CD4-positive, alpha-beta T cell treated with Interleukin-10 for 1 hour (primary cell): ENCODE results near the gene PROSER3.

ENCODE experiments used
- DNase-seq: peaks from one replicate; pipeline ENCODE4 v3.0.0-alpha.2; 2020

Gene PROSER3

DNA sequence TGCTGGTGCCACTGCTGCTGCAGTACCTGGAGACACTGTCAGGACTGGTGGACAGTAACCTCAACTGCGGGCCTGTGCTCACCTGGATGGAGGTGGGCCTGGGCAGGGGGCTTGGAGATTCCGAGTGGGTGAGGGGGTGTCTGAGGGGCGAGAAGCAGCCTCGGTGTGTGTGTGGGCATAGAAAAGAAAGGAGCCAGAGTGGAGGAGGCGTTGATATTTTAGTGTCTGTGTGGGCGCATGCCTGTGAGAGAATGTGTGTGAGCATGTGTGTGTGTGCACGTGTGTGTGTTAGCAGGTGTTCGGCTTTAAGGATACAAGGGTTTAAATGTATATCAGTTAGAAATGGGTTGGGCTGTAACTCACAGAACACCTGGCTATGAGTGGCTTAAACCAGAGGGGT lies 21.1 kb downstream of the PROSER3 start:
- DNase-seq: no peak

DNA sequence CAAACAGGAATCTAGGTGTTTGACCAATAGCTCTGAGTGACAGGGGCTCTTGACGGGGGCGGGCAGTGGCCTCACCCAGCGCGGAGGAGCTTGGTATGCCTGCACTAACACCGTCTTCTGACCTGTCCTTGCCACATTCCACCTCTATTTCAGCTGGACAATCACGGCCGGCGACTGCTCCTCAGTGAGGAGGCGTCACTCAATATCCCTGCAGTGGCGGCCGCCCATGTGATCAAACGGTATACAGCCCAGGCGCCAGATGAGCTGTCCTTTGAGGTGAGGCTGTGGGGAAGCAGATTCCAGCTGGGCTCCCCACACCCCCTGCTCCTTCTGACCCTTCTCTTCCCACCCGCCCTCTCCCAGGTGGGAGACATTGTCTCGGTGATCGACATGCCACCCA lies 22.1 kb downstream of the PROSER3 start:
- DNase-seq: no peak

DNA sequence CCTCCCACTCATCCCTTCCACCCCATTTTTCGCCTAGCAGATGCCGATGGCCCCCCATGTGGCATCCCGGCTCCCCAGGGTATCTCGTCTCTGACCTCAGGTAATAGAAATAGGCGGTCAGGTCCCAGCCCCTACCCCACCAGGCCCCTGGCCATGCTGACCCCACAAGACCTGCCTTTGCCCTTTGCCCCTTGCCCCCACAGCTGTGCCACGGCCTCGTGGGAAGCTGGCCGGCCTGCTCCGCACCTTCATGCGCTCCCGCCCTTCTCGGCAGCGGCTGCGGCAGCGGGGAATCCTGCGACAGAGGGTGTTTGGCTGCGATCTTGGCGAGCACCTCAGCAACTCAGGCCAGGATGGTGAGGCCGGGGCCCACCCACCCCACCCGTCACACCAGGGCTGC lies 22.7 kb downstream of the PROSER3 start:
- no peak for DNase-seq

DNA sequence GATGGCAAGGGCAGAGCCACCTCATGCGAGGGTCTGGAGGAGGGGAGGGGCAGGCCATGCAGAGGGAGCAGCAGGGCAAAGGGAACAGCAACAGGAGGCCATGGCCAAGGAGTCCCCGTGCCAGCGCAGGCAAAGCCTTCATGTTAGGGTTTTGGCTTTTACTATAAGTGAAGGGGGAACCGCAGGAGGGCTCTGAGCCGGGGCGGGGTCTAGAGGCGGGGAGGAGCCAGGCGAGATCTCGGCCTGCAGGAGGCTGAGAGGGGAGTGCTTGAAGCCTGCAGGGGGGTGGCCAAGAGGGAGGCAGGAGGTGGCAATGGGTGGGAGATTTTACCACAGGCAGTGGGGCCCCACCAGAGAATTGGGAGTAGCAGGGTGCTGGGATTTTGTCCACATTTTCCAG lies 23.7 kb downstream of the PROSER3 start:
- DNase-seq: no peak

DNA sequence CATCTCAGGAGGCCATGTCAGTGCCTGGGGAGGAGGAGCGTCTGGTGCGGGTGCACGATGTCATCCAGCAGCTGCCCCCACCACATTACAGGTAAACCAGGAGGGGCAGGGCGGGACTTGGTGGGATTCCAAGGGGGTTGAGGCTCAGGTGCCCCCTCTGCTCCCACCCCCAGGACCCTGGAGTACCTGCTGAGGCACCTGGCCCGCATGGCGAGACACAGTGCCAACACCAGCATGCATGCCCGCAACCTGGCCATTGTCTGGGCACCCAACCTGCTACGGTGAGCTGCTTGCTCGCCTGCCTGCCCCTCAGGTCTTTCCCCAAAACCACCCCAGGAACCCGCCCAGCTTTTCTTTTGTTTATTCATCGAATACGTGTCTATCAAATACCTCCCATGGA lies 24.6 kb downstream of the PROSER3 start:
- no peak for DNase-seq

DNA sequence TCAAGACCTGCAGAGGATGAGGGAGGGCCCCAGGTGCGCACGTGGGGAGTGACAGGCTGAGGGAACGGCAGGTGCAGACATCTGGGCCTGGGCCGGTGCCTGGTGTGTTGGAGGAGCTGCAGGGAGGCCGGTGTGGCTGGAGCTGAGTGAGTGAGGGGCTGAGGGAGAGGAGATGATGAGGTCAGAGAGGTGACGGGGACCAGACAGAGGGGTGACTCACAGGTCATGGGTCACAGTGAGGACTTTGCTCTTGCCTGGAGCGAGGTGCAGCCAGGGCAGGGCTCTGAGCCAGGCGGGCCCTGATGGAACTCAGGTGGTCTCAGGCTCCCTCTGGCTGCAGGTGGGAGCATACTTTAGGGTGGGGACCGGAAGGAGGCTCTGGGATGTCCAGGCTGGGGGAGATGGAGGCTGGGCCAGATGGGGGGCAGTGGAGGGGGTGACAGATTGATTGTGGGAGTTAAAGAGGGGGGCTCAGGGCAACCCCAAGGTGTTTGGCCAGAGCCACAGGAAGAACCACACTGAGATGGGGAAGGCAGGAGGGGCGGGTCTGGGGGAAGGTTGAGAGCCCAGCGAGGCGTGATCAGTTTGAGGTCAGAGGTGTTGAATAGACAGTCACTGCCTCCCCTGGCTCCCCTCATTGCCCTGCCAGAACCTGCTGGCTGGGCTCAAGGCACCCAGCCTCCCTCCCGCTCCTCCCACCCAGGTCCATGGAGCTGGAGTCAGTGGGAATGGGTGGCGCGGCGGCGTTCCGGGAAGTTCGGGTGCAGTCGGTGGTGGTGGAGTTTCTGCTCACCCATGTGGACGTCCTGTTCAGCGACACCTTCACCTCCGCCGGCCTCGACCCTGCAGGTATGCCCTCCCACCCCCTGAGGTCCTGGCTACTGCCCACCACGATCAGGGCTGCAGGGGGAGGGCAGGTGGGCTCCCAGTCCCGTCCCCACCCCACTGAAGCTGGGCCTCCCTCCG lies 25.8 kb downstream of the PROSER3 start:
- no peak for DNase-seq

DNA sequence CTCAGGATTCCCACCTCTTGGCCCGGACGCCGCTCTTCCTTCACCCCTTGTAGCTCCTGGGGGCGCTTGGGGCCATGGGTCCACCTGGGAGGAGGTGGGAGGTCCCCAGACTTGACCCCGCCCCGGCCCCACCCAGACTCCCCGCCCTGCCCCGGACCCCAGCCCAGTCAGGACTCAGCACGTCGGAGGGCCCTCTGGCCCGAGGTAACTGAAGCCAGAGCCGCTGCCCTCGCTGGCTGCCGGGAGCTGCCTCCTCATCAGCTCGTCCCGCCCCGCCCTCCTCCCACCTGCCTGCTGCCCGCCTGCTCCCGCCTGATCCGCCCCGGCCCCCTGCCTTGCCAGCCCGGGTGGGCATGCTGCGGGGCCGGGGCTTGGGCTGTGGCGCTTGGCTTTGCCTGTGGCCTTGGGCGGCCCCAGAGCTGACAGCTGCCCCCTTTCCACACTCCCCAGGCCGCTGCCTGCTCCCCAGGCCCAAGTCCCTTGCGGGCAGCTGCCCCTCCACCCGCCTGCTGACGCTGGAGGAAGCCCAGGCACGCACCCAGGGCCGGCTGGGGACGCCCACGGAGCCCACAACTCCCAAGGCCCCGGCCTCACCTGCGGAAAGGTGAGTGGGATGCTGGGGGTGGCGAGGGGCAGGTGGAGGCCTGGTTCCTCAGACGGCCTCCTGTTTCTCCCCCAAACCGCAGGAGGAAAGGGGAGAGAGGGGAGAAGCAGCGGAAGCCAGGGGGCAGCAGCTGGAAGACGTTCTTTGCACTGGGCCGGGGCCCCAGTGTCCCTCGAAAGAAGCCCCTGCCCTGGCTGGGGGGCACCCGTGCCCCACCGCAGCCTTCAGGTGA lies 26.7 kb downstream of the PROSER3 start:
- DNase-seq: no peak

DNA sequence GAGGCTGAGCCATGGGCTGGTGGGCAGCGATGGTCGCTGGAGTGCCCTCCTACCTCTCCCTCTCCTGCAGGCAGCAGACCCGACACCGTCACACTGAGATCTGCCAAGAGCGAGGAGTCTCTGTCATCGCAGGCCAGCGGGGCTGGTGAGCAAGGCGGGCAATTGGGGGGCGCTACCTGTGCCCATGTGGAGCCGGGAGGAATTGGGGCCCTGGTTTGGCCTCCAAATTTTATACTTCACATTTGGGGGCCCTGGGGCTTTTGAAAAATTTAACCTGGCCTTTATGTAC lies 27.3 kb downstream of the PROSER3 start:
- no peak for DNase-seq

DNA sequence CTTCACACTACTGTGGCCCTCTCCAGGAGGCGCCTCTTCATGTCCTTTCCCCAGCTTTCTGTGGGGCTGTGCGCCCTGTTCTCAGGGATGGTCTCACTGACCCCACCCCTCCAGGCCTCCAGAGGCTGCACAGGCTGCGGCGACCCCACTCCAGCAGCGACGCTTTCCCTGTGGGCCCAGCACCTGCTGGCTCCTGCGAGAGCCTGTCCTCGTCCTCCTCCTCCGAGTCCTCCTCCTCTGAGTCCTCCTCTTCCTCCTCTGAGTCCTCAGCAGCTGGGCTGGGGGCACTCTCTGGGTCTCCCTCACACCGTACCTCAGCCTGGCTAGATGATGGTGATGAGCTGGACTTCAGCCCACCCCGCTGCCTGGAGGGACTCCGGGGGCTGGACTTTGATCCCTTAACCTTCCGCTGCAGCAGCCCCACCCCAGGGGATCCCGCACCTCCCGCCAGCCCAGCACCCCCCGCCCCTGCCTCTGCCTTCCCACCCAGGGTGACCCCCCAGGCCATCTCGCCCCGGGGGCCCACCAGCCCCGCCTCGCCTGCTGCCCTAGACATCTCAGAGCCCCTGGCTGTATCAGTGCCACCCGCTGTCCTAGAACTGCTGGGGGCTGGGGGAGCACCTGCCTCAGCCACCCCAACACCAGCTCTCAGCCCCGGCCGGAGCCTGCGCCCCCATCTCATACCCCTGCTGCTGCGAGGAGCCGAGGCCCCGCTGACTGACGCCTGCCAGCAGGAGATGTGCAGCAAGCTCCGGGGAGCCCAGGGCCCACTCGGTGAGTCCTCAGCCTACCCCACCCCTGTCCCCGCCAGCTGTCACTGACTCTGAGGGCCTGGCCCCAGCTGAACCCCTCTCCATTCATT lies 28.6 kb downstream of the PROSER3 start:
- DNase-seq: no peak

DNA sequence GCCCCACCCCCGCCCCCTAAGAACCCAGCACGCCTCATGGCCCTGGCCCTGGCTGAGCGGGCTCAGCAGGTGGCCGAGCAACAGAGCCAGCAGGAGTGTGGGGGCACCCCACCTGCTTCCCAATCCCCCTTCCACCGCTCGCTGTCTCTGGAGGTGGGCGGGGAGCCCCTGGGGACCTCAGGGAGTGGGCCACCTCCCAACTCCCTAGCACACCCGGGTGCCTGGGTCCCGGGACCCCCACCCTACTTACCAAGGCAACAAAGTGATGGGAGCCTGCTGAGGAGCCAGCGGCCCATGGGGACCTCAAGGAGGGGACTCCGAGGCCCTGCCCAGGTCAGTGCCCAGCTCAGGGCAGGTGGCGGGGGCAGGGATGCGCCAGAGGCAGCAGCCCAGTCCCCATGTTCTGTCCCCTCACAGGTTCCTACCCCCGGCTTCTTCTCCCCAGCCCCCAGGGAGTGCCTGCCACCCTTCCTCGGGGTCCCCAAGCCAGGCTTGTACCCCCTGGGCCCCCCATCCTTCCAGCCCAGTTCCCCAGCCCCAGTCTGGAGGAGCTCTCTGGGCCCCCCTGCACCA lies 29.3 kb downstream of the PROSER3 start:
- DNase-seq: no peak

DNA sequence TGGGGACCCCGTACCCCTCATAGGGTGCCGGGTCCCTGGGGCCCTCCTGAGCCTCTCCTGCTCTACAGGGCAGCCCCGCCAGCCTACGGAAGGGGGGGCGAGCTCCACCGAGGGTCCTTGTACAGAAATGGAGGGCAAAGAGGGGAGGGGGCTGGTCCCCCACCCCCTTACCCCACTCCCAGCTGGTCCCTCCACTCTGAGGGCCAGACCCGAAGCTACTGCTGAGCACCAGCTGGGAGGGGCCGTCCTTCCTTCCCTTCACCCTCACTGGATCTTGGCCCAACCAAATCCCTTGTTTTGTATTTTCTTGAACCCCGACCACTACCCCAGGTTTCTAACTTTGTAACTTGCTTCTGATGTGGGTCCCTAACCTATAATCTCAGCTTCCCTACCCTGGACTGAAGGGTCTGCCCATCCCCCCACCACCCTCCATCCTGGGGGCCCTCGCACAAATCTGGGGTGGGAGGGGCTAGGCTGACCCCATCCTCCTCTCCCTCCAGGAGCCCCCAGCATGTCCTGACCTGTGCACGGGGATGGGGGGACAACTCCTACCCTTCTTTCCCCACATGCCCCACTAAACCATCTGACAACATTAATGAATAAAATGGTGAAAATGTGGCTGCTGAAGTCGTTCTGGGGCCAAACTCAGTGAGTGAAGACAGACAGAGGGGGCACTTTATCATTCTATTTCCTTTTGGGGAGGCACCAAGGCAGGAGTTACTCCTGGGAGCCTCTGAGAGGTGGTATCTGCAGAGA lies 30.4 kb downstream of the PROSER3 start:
- no peak for DNase-seq

DNA sequence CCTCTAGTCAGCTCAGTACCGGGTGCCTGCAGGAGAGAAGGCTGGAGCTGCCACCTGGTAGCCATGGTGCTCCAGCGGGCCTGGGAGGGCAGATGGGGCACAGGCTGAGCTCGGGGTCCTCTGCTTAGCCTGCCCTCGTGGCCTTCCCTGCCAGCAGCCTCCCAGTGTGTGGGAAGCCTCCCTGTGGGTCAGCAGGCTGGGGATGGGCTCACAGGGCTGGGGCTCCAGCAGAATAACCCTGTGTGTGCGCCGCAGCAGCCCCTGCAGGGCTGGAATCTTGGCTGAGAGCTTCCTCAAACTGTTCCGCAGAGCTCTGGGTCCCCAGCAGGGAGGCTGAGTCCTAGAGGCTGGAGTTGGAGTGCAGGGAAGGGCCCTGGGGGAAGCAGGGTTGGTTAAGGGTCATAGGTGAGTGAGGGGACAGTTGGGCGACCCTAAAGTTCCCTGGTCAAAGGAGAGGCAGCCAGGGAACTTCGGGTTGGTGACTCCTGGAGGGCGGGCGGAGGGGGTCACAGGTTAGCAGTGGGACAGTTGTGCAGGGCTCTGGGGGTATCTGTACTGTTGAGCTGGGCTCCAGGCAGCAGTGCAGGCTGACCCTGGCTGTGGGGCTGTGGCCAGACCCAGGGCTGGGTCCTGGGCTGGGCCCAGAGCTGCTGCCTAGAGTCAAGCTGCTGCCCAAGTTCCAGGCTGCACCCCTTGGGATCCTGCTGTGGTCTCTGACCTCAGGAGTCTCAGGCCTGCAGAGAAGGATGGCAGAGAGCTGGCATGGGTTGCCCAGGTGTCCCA lies 31.4 kb downstream of the PROSER3 start:
- DNase-seq: no peak

DNA sequence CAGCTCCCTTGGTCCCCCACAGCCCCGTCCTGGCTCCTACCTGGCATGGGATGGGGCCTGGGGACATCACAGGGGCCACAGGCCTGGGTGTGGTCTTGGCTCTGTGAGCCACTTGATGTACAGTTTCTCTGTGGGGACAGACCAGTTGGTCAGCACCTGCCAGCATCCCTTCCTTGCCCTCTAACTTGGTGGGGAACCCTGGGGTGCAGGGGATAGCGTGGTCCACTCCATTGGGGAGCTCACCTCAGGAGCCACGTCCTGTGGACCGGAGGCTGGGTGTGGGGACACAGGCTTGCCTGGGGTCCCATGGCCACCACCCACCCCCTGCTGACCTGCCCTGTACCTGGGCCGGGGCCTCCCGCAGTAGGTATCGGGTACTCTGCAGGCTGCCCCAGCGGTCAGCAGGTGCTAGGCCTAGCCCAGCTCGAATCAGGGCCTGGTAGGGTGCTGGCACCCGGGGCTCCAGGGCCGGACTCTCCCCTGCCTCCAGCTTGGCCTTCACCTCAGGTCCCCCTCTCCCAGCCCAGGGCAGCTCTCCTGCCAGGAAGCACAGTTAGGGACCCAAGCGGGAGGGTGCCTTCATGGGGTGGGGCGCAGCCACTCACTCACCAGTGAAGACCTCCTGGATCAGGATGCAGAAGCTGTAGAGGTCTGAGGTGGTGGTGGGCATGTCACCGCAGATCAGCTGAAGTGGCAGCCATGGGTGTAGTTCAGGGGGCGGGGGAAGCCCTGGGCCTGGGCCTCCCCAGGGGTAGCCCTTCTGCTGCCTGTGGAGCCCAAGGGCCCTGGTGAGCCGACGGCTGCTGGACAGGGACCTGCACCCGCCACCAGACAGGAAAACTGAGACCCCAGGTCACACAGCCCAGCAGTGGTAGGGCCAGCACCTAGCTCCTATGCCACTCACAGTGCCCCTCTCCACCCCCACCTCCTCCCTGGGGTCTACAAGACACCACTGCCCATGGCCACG lies 32.3 kb downstream of the PROSER3 start:
- no peak for DNase-seq

DNA sequence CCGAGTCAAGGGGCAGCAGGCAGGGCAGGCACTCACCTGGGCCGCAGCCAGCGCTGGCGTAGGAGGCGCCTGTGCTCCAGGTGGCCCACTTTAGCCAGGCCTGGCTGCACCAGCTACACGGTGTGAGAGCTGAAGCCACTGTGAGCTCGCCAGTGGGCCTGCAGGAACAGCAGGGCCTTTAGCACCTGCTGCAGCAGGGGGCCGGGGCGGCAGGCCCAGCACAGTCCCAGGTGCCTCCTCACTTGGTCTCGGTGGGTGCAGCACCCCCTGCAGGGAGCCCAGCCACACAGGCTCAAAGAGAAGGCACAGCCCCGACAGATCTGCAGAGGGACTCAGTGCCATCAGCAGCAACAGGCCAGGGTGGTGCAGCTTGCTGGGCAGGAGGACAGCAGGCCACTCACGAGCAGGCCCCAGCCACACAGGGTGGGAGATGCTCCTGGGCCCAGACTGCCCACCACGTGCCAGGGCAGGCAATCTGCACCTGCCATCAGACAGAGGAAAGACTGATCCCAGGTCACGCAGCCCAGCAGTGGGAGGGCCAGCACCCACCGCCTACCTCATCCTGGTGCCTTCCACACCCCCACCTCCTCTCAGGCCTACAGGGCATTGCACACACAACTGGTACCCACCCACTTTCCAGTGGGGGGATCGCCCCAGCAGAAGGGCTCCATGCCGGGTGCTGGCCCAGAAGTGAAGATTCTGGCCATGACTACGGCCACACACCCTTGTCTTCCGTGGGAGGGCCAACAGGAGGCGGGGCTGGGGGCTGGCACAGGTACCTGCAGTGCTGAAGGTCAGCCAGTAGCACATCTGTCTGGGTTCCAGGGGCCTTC lies 33.2 kb downstream of the PROSER3 start:
- DNase-seq: no peak

DNA sequence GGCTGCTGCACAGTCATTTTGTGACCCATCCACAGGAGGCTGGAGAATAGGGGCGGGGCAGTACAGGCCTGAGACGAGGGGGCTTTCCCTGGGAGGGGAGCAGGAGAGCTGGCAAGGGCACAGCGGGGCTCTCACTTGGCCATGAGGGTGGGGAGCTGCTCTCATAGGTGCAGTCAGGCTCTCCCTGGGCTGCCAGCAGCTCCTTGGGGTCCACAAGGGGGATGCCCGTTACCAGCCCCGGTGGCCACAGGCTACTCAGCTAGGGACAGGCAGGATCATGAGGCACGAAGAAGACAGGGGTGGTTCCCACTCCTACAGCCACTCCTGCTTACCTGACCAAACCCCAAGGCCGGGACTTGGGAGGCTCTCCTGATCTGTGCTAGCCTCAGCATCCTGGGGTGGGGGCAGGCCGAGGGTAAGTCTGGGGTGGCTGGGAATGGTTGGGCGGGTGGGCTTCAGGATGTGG lies 33.9 kb downstream of the PROSER3 start:
- no peak for DNase-seq

DNA sequence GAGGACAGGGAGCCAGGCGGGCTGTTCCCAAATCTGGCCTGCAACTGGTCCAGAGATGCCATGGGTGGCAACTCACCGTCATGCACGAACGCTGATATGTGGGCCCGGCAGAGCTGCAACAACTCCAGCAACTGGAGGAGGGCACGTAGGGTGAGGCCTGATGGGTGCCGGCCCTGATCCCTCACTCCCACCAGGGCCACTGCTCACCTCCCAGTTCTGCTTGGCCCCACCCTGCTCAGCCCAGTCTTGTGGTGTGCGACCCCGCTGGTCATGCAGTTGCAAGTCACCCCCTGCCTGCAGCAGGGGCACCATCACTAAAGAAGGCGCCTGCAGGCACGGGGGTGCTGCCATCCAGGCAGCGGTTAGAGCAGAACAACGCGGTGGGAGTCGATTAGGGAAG lies 34.3 kb downstream of the PROSER3 start:
- DNase-seq: no peak

DNA sequence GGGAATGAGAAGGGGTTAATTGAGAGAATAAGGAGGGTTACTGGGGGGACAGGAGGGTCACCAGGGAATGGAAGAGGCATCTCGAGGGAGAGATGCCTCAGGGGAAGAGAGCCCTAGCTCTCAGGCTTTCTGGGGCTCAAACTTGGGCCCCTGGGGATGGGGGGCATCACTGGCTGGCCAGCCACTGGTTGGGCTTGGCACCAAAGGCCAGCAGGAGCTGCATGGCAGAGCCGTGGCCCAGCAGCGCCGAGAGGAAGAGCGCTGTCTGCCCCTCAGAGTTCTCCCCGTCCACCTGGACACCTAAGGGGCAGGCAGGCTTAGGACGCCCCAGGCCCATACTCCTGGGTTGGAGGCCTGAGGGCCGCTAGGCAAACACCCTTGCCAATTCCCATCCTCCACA lies 34.9 kb downstream of the PROSER3 start:
- no peak for DNase-seq

DNA sequence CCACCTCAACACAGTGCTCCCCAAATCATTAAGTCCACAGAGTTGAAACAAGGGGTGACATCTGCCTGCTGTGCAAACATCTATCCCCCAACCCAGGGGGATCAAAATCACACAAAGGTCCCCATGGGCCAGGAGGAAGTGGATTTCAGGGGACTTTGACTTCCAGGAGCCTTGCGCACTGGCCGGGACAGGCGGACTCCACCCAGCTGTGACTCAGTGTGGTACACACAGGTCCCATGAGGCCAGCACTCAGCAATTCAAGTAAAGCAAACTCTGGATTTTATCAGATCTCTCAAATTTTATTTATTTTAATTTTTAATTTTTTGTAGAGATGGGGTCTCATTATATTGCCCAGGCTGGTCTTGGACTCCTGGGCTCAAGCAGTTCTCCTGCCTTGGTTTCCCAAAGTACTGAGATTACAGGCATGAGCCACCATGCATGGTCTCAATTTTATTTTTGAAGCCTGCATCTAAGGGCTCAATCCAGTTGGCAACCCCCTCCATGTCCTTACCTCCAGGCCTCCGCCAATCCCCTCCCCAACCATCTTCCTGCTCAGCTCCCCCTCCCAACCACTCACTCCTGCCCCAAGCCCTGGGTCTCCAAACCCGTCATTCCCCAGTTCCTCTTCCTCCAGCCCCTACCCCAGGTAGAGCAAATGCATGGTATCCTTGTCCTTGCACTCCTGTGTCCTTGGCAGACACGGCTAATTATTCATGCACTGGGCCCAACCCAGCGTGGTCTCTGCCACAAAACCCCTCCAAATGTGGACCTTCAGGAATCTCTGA lies 35.6 kb downstream of the PROSER3 start:
- DNase-seq: no peak
